ENCODE results near the gene MSL1.

The MSL1 gene

GRCh38 chr17:40075201-40075941 lies 46.4 kb upstream of the MSL1 start:
- no peak overlapping the region for H3K4me3 ChIP-seq (ENCODE audit: low read depth, low read length)
- peaks cover 22% of the 10 kb centered on the region for H3K4me1 ChIP-seq (ENCODE audit: control insufficient read depth, insufficient read depth, low read length)
- ChIA-PET CTCF (interaction anchor here (0.5 to 10.2 kb wide), 41 partner anchors 10 to 780 kb away, joined by 3 to 166 read pairs (median 5); partner anchors contain the start of genes CSF3, MED24, NR1D1 and THRA), POLR2A (interaction anchor here (0.5 to 2.8 kb wide), 13 partner anchors 10 to 1649 kb away, joined by 3 to 15 read pairs (median 5); partner anchors contain the start of genes CASC3, MED24 and NR1D1)
- H3K9me3 ChIP-seq (ENCODE audit: control insufficient read depth, insufficient read depth, low read depth, low read length): no peaks in the 10 kb centered on the region
- H3K27ac ChIP-seq (ENCODE audit: extremely low read depth, low read depth, low read length): no peak overlapping the region
- H3K36me3 ChIP-seq (ENCODE audit: control insufficient read depth in 2 of 2, insufficient read depth in 1 of 2, low read length in 2 of 2): peaks cover 0 to 35% of the 10 kb centered on the region in 2 experiments; a peak in 2 of 3 replicates
- TF ChIP-seq ZSCAN30 (tag by site-specific recombination; IDR thresholded peaks at IDR 0.05) (peak; percentile 56; the same call in 1 of the 2 replicates), GLIS2 (tag by site-specific recombination; IDR thresholded peaks at IDR 0.05) (peak; percentile 42; the same call in 1 of the 2 replicates), KLF9 (tag by site-specific recombination; IDR thresholded peaks at IDR 0.05; ENCODE audit: low read depth) (peak; percentile 45; the same call in 1 of the 2 replicates), SCRT2 (tag by site-specific recombination; IDR thresholded peaks at IDR 0.05) (no peak), HIC1 (tag by site-specific recombination; IDR thresholded peaks at IDR 0.05) (peak; percentile 73), ZNF266 (tag by site-specific recombination; IDR thresholded peaks at IDR 0.05; ENCODE audit: low read depth) (no peak), ZEB2 (tag by site-specific recombination; IDR thresholded peaks at IDR 0.05) (no peak), KLF16 (tag by site-specific recombination; IDR thresholded peaks at IDR 0.05) (peak; percentile 40; the same call in 1 of the 2 replicates), GLIS1 (tag by site-specific recombination; IDR thresholded peaks at IDR 0.05) (0 out of 2 replicates have a peak, but pooled peaks have one; percentile 24), ZNF391 (tag by site-specific recombination; IDR thresholded peaks at IDR 0.05; ENCODE audit: borderline replicate concordance, low read depth) (no peak), ZNF341 (tag by site-specific recombination; IDR thresholded peaks at IDR 0.05; ENCODE audit: low read depth) (no peak), ZNF2 (tag by site-specific recombination; IDR thresholded peaks at IDR 0.05) (peak; percentile 45; the same call in 1 of the 2 replicates), ZNF747 (tag by site-specific recombination; IDR thresholded peaks at IDR 0.05) (no peak), KLF8 (tag by site-specific recombination; IDR thresholded peaks at IDR 0.05) (peak; percentile 51; the same call in 1 of the 2 replicates), ZFP69B (tag by site-specific recombination; IDR thresholded peaks at IDR 0.05) (peak; percentile 36; the same call in 1 of the 2 replicates), PRDM6 (tag by site-specific recombination; IDR thresholded peaks at IDR 0.05) (no peak), ZFHX2 (tag by site-specific recombination; conservative IDR thresholded peaks at IDR 0.05) (0 out of 2 replicates have a peak, but pooled peaks have one; percentile 11), ZNF654 (tag by site-specific recombination; IDR thresholded peaks at IDR 0.05; ENCODE audit: low read depth) (peak; percentile 27), ZNF324 (tag by site-specific recombination; IDR thresholded peaks at IDR 0.05) (0 out of 2 replicates have a peak, but pooled peaks have one; percentile 49), CTCF (tag by site-specific recombination; IDR thresholded peaks at IDR 0.05) (peak; percentile 80), ZNF423 (tag by site-specific recombination; IDR thresholded peaks at IDR 0.05) (0 out of 2 replicates have a peak, but pooled peaks have one; percentile 23), BCL11B (tag by site-specific recombination; IDR thresholded peaks at IDR 0.05; ENCODE audit: low read depth) (0 out of 2 replicates have a peak, but pooled peaks have one; percentile 38)
- TF ChIP-seq, protein P1, sequence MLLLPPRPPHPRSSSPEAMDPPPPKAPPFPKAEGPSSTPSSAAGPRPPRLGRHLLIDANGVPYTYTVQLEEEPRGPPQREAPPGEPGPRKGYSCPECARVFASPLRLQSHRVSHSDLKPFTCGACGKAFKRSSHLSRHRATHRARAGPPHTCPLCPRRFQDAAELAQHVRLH (tag by site-specific recombination; IDR thresholded peaks at IDR 0.05): 0 out of 2 replicates have a peak, but pooled peaks have one; percentile 34
- TF ChIP-seq, protein P2, sequence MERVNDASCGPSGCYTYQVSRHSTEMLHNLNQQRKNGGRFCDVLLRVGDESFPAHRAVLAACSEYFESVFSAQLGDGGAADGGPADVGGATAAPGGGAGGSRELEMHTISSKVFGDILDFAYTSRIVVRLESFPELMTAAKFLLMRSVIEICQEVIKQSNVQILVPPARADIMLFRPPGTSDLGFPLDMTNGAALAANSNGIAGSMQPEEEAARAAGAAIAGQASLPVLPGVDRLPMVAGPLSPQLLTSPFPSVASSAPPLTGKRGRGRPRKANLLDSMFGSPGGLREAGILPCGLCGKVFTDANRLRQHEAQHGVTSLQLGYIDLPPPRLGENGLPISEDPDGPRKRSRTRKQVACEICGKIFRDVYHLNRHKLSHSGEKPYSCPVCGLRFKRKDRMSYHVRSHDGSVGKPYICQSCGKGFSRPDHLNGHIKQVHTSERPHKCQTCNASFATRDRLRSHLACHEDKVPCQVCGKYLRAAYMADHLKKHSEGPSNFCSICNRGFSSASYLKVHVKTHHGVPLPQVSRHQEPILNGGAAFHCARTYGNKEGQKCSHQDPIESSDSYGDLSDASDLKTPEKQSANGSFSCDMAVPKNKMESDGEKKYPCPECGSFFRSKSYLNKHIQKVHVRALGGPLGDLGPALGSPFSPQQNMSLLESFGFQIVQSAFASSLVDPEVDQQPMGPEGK (tag by site-specific recombination; IDR thresholded peaks at IDR 0.05): peak; percentile 59
- TF ChIP-seq, protein P3, sequence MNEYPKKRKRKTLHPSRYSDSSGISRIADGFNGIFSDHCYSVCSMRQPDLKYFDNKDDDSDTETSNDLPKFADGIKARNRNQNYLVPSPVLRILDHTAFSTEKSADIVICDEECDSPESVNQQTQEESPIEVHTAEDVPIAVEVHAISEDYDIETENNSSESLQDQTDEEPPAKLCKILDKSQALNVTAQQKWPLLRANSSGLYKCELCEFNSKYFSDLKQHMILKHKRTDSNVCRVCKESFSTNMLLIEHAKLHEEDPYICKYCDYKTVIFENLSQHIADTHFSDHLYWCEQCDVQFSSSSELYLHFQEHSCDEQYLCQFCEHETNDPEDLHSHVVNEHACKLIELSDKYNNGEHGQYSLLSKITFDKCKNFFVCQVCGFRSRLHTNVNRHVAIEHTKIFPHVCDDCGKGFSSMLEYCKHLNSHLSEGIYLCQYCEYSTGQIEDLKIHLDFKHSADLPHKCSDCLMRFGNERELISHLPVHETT (tag by site-specific recombination; IDR thresholded peaks at IDR 0.05): 0 out of 2 replicates have a peak, but pooled peaks have one; percentile 38
- TF ChIP-seq, protein P4, sequence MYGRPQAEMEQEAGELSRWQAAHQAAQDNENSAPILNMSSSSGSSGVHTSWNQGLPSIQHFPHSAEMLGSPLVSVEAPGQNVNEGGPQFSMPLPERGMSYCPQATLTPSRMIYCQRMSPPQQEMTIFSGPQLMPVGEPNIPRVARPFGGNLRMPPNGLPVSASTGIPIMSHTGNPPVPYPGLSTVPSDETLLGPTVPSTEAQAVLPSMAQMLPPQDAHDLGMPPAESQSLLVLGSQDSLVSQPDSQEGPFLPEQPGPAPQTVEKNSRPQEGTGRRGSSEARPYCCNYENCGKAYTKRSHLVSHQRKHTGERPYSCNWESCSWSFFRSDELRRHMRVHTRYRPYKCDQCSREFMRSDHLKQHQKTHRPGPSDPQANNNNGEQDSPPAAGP (tag by site-specific recombination; IDR thresholded peaks at IDR 0.05): 0 out of 2 replicates have a peak, but pooled peaks have one; percentile 43

All from HEK293 (cell line).